M059J (cell line): ENCODE results near the gene MRPS22. TPM values are rescaled to one million over a fixed set of nuclear protein-coding genes. Genes with fewer than 3 reads are reported as not detected.

Experiments
- DNase-seq: peaks from one replicate; pipeline ENCODE4 v3.0.0-alpha.2; 2012; ENCODE audit warnings: low read depth
- total RNA-seq: library from RNA; depleted of rRNA; stranded (reverse); fragments of >200 nt; shearing (Covaris generic); gene quantifications from 2 replicates; pipeline ENCODE4 v1.2.3, GENCODE V29; 2014; rRNA removed

MRPS22 gene
- 154 and 191 TPM in 2 replicates for total RNA-seq

DNA sequence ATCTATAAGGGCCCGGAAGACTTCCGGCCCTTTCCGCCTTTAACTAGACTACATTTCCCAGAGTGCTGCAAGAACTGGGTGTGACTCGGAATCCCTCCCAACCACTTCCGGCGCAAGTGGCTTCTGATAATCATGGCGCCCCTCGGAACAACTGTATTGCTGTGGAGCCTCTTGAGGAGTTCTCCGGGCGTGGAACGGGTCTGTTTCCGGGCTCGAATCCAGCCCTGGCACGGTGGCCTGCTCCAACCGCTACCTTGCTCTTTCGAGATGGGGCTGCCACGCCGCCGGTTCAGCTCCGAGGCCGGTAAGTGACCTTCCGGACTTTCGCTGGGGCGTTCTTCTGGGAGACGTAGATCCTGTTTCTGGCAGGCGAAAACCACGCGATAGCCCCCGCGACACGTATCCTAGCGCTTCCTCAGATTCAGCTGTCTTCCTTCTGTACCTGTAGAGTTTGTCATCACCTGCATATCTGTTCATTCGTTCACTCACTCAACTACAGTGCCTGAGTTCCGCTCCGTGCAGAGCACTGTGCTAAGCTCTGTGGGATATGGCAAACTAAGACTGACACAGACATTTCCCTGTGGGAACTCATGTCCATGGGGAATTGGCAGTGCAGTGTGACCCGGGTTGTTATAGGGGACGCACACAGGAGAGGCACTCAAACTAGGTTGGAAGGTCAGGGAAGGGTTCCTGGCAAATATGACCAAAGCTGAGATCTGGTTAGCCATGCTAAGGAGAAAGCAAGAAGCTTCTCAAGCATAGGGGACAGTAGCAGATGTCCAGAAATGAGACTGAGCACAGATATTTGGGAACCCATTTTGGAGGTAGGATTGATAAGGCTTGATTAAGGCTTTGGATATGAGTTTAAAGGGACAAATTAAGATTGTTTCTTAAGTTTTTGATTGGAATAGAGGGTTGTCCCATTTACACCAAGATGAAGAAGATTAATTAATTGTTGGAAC lies at the start of gene MRPS22:
TSS of gene MRPS22 (plus strand) at position 126 of the 962 bp plus-strand sequence. CDS start at position 133, 7 bp downstream.
- peak; percentile 94 for DNase-seq

DNA sequence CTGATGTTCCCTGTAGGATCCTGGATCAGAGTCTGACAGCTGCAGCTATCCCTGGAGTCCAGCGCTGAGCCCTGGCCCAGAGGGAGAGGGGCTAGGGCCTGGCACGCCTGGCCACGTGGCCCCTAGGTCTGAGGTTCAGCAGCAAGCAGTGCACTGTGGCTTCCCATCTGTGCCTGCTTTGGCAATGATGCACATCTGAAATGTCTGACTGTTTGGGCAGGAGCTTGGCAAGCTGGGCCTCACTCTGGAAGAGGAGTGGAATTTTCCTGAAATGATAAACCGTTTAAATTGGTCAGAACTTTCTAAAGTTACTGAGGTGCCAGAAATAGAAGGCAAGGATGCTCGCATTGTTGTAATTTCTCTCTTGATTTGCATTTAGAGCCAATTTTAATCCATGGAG lies 48.8 kb upstream of the MRPS22 start:
- no peak for DNase-seq

DNA sequence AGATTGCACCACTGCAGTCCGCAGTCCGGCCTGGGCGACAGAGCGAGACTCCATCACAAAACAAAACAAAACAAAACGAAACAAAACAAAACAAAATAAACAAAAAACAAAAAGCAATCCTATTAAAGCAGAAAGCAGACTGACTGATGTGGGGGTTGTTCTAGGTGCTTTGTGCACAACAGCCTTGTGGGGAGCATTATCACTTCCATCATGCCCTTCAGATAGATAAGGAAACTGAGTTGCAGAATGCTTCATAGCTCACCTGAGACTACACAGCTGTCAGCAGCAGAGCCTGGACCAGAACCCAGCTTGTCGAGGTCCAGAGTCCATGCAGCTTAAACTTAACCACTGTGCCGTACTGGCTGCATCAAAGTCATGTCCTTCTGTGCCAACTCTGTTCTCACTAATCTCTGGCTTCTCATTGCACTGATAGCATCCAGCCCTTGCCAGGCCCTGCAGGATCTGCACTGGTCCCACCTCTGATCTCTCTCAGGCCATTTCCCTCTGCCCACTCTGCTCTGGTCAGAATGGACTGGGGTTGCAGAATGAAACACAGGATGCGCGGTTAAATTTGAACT lies 47.6 kb upstream of the MRPS22 start:
- DNase-seq = no peak

GRCh38 chr3:139297588-139298311 lies 46.1 kb upstream of the MRPS22 start:
- DNase-seq = peak; percentile 72

DNA sequence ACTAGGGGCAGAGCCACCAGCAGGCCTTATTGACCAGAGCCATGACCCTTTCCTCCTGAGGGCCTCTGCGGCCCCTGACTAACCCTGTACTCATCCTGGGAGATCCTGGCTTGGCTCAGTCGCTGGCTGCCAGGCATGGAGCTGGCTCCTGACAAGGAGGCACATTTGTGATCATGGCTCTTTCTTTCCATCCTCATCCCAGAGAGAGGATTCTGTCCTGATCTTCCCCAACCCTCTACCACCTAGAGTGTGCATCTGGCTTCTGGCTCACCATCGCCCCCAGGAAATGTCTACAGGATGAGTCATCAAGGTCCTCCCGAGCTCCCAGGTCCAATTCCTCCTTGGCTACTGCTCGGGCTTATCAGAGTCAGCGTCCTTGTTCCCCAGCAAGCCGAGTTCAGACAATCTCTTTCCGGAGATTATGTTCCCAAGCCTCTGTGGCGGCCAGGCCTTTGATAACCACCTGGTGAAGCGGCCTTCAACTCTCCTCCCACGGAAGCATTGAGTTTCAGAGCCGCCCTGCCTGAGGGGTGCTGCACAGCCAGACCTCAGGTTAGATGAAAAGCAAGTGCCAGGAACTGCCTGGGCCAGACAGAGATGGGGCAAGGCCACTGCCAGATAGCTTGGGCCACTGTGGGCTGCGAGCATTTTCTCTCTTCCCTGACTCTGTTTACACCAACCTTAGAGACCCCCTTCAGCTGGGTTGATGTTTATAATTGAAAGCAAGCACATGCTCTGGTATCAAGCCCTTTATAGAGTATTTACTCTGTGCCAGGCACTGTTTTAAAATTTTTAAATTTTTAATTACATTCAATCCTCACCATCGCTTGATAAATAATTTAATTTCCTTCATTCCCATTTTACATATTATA lies 44.3 kb upstream of the MRPS22 start:
- DNase-seq = peak; percentile 99

GRCh38 chr3:139300416-139300815 lies 43.4 kb upstream of the MRPS22 start:
- peak; percentile 51 for DNase-seq

DNA sequence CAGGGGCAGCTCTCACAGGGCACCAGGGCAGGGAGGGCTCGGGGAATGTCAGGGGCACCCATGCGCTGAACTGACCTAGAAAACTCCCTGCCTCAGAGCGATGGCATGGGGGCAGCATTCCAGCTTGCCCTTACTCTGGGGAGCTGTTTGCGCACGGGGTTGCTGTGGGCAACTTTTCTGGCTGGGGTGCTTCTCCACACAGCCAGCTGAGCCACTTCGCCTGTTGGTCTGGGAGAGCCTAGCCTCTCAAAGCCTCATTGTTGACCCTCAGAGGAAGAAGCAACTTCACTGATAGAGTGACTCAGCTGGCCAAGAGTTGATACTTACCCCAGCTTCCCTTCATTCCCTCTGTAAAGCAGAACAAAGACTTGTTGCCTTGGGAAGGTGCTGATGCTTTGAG lies 42.6 kb upstream of the MRPS22 start:
- peak; percentile 81 for DNase-seq

DNA sequence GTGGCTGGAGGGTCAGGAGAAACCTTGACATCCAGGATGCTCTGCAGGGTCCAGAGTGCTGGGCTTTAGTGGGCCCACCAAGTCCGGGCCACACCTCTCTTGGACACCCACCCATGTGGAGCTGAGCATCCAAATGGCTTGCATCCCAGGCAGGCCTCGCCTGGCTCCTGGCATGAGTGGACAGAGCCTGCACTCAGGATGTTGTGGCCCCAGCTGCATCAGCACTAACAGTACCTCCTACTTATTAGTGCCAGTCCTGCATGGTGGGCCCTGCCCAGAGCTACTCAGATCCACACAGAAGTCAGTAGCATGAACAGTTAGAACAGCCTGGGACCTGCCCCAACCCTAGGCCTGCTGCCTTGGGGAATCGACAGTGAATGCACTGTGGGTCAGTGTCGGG lies 42.2 kb upstream of the MRPS22 start:
- DNase-seq = no peak

DNA sequence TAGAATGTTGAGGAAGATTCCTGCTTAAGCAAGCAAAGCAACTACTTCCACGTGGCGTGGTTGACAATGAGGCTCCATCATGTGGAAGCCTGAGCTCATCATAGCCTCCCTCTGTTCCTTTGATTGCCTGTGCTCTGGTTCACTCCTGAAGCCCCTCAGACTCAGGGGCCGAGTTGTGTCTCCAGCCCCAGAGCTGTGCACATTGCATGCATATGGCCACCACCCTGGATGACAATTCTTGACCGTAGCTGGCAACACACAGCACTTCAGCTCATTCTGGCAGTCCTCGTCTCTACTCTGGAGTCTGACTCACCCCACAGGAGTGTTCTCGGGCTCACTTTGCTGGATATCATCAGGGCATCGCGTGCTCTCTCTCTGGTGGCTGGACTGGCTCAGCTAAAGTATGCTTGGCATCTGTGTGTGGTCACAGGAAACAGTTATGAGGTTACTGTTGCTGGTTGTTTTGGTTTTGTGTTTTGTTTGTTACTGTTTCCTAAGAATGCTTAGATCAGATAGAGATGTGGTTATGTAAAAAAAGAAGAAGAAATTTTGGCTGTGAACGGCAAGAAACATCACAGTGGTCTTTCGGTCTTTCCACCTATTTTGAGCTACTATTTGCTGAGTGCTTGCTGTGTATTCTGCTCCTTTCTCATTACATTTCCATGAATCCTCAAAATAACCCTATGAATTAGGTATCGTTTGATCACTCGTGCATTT lies 41.6 kb upstream of the MRPS22 start:
- peak; percentile 100 for DNase-seq

GRCh38 chr3:139302801-139303113 lies 41.1 kb upstream of the MRPS22 start:
- peak; percentile 83 for DNase-seq

- no peak for DNase-seq
These were observed 40.6 kb upstream of the MRPS22 start for GRCh38 chr3:139303216-139303615.

DNA sequence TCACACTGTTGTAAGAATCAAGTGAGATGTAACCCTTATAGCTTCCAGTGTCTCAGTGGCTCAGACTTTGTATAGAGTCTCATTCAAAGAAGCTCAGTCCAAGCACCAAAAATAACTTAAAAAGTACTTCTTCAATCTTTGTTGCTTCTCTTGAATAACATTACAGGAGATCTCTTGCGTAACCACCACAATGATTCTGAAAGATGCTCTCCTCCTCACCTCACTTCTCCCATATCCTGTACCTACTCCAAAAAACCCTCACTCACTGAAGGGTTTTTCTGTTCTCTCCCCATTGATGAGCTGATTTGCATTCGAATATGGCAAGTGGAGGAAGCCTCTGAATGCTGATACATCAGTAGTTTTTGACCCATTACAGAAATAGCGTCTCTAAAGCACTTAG lies 39.4 kb upstream of the MRPS22 start:
- DNase-seq = no peak

- DNase-seq = no peak
These were observed 37.7 kb upstream of the MRPS22 start for GRCh38 chr3:139306078-139306477.

- DNase-seq = no peak
These were observed 36.7 kb upstream of the MRPS22 start for GRCh38 chr3:139307072-139307491.

- peak; percentile 54 for DNase-seq
These were observed 35.9 kb upstream of the MRPS22 start for GRCh38 chr3:139307601-139308555.

DNA sequence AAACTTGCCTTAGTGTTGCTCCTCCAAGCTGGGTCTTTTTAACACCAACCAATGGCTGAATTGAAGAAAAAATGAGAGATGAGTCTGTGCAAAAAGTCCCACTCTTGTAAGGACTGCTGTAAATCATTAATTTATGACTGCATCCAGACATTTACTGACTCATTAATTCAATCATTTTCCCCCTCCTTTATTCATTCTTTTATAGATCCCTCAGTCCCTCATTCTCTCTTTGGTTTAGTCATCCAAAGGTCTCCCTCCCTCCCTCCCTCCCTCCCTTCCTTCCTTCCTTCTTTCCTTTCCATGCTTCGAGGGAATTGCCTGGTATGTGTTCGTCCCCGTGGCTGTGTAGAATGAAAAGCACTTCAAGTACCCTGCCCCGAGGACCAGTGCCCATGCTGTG lies 35.3 kb upstream of the MRPS22 start:
- DNase-seq = peak; percentile 72

DNA sequence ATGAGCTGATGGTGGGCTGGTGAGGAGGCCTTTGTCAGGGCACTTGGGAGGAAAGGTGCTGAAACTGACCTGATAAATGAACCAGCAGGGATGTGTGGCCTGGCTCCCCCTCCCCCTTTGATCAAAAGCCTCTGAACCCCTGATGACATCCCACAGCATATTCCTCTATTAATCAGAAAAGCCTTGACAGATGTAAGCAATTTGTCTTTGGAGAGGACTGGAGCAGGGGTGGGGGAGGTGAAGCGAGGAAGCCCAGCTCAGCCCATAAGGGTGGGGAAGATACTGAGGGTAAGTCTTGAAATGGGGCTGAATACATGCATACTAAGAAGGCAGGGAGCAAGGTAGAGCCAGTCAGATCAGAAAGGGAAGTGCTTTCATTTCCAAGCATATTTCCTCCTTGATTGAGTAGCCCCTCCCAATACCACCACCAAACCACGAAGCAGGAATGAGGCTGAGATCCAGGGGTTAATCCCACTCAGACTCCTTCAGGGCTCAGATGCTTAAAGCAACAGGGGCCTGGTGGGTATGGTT lies 34.7 kb upstream of the MRPS22 start:
- peak; percentile 86 for DNase-seq

GRCh38 chr3:139309880-139310279 lies 33.9 kb upstream of the MRPS22 start:
- peak; percentile 98 for DNase-seq

DNA sequence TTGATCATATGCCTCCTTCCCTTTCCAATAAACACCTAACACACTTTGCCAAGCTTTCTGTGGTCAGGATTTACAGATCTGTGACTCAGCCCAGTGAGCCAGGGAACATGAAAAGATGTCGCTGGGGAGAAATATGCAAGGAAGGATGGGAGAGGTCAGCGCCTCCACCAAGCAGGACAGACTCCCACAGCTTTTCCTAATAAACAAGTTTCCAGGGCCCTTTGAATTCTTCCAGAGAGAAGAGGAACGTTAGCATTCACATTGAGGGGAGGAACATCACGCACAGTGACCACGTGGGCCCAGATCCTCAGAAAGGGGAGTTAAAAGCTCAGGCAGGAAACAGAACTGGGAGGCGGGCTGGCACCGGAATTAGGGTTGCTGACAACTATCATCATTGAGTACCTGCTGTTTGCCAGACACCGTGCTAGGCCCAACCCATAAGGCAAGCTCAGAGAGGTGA lies 33.3 kb upstream of the MRPS22 start:
- peak; percentile 100 for DNase-seq
